ENCODE measurements around the gene CCL4. TPM values are rescaled to one million over a fixed set of nuclear protein-coding genes. Genes with fewer than 3 reads are reported as not detected.

CCL4 gene
- not detected in 2 replicates for total RNA-seq

DNA sequence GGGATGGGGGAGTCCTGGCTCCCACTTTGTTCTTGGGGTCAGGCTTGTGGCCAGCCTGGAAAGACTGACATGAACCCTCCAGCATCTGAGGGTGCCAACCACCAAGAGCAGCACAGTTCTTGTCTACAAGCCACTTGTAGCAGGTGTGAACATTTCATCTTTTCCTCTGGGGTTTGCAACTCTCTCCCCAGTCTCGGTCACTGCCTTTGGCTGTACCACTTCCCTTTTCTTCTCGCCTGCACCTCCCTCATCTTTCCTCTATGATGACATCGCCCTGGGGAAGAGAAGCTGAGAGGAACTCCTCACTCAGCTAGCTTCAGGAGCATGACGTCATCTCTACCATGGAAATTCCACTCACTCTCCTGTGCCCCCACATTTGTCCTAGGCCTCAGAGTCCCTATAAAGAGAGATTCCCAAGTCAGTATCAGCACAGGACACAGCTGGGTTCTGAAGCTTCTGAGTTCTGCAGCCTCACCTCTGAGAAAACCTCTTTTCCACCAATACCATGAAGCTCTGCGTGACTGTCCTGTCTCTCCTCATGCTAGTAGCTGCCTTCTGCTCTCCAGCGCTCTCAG, at the start of gene CCL4:
TSS of gene CCL4 (plus strand) at position 427 of the 575 bp plus-strand sequence. CDS start at position 506, 79 bp downstream.

DNA sequence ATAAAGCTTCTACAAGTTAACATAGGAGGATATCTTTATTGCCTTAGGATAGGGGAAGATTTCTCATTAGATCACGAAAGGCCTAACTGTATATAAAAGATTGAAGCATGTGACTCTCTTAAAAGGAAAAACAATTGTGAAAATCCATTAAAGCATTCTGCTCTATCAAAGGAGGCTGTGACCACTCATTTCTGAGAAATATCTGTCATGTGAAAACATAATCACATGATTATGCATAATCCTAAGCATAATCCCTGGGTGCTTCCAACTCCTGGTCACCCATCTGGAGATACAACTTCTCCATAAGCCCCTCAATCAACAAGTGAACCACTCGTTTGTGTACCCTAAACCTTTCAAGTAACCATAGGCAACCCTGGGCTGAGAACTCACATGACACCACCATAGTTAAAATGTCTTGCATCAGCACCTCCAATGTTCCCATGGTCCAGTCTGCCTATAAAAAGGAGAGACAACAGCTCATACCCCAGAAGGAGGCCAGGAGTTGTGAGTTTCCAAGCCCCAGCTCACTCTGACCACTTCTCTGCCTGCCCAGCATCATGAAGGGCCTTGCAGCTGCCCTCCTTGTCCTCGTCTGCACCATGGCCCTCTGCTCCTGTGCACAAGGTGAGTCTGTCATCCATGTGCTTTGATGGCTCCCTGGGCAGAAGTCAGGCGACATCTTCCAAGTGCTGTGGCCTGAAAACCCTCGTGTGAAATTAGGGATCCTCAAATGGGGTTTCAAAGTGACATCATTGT, 39.7 kb upstream of the CCL4 start, which contains the start of gene CCL18:
TSS of gene CCL18 (plus strand) at position 487 of the 756 bp plus-strand sequence. CDS start at position 558, 71 bp downstream.

GRCh38 chr17:36089888-36090836, 13.5 kb upstream of the CCL4 start, which contains the start of gene CCL3:
CCL3 (minus strand) TSS chr17:36090143; CDS start chr17:36090058, 85 bp downstream.

Other genes starting within 250 kb of the CCL4 start
- not detected in 2 replicates for gene HEATR9, start 234.9 kb upstream of the CCL4 start, total RNA-seq
- not detected in 2 replicates for gene CCL5, start 223.5 kb upstream of the CCL4 start, total RNA-seq
- gene RDM1, start 173.1 kb upstream of the CCL4 start, total RNA-seq: 1.5 and 6.7 TPM in 2 replicates
- gene LYZL6, start 160.1 kb upstream of the CCL4 start, total RNA-seq: not detected in 2 replicates
- not detected in 2 replicates for gene CCL16, start 122.3 kb upstream of the CCL4 start, total RNA-seq
- gene CCL14, start 117.1 kb upstream of the CCL4 start, total RNA-seq: not detected in 2 replicates
- gene CCL15, start 102.3 kb upstream of the CCL4 start, total RNA-seq: not detected in 2 replicates
- gene CCL23, start 85.9 kb upstream of the CCL4 start, total RNA-seq: not detected in 2 replicates
- not detected in 2 replicates for gene CCL18, start 39.6 kb upstream of the CCL4 start, total RNA-seq
- gene CCL3, start 13.7 kb upstream of the CCL4 start, total RNA-seq: not detected in 2 replicates
- gene TBC1D3B, start 72.8 kb downstream of the CCL4 start, total RNA-seq: not detected in 2 replicates
- not detected in 2 replicates for gene CCL3L1, start 92.9 kb downstream of the CCL4 start, total RNA-seq
- 0.59 TPM in 1 of 2 replicates, not detected in the other for gene CCL4L2, start 107.2 kb downstream of the CCL4 start, total RNA-seq
- under 0.01 TPM in 1 of 2 replicates, not detected in the other for gene TBC1D3I, start 160.7 kb downstream of the CCL4 start, total RNA-seq
- gene TBC1D3G, start 220.1 kb downstream of the CCL4 start, total RNA-seq: not detected in 2 replicates